ENCODE data around the gene POLR3G.

Gene POLR3G

DNA sequence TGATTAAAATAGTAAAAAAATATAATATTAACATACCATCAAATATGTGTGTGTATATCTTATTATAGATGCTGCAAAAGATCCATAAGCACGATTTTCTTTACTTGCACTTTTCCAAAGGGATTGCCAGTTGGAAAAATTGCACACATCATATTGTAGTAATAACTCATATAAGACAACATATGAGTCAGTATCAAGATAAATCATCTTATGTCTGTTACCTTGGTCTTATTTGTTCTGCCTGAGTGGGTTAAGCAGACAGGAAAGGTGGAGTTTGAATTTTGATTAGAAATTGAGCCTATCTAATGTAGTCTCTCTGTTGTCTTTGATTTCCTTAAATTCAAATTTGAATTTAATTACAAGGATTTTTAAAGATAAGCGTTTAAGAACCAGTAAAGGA, 30.1 kb downstream of the POLR3G start:
- DNase-seq = no peak

DNA sequence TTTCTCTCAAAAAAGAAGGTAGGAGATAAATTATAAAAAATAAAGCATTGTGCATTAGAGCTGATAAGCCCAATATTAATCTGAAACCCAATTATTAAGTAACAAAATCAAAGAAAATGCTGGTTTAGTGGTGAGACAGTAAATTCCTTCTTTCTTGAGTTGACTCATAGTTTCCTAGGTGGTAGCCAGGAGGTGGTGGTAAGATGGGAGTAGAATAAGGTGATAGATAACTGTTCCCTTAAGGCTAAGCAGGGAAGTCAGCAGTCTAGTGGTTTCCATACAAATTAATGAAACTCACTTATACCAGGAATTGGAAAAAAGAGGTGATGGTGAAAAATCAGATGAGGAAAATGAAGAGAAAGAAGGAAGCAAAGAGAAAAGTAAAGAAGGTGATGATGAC, 31.6 kb downstream of the POLR3G start:
- no peak for DNase-seq

DNA sequence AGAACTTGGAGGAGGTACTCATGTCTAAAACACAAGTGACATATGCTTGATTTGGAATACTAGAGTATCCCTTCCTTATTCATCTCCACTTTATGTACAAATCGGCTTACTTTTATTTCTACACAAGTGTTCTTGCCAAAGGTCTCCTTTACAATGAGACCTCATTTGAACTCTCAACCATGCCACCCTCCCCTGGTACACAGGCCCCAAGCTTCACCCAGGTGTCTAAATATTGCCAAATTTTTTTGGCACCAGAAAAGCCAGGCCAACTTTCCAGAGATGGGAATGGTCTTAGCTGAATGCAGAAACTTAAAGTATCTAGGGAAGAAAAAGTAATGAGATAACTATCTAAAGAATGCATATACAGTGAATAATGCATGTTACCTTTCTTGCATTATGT, 35.8 kb downstream of the POLR3G start:
- DNase-seq = no peak

DNA sequence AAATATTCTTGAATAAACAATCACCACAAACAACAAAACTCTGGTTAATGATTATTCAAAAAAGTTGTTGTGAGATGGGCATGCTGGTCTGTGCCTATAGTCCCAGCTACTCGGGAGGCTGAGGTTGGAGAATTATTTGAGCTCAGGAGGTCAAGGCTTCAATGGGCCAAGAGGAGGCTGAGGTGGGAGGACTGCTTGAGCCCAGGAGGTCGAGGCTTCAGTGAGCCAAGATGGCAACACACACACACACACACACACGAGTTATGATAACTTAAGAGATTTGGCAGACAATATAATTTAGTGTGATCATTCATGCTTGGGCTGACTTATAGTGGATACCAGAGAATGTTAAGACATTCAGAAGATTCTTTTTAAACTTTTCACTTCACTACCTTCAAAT, 39.9 kb downstream of the POLR3G start:
- no peak for DNase-seq

DNA sequence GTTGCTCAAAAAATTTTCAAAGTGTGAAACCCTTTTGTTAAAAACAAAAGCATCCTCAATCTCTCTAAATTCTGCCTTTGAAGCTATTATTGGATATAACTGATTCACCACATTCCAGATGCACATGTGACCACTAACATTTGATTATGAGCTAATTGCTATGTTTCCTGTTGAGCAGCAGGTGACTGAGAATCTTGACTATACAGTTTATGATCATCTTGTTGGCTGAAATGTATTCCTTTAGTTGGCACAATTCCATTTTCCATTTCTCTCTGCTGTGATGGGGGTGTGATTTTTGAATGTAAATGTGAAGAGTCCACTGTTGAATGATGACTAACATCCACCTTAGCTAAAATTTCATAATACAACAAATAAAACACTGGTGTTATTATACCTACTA, 44.0 kb downstream of the POLR3G start:
- no peak for DNase-seq

DNA sequence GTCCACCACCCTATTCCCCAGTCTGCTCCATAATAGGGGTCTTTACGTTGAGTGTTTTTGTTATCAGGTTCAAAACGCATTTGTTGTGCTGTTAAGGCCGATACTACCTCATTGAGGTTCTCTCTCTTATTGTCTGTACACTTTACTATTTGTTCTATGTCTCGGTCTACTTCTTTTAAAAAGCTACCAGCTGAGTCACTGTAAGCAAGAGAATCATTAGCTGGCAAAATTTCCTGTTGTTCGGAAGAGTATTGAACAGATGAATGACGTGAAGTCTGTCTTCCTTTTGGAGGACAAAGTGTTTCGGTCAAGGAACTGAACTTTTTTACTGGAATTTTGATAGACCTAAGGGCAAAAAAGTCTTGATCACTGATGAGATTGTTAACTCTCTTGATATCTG, 44.4 kb downstream of the POLR3G start:
- no peak for DNase-seq

DNA sequence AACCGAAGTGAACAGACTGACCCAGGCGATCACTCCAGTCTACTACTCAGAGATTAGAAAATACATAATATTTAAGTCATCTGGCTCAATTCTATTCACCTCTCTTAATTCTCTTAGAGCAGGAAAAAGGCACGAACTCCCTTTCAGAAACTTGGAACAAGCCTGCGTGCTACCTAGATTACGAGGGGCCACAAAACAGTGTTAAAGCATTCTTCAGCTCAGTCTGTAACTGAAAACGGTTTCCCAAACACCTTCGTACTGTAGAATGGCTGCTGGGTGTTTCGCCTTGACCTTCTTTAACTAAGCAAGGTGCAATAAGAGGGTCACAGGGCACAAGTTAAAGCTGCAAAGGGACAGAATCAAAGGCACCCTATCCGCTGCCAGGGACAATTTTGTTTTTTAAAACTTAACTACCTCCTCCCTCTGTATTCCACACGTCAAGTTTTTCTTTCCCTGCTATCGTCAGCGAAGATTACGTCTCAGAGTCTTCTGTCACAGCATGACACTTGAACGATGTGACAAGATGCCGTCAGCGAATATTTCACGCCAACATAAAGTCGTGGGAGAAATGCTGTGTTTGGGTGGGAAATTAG, 54.0 kb downstream of the POLR3G start:
- DNase-seq = peak; percentile 53

DNA sequence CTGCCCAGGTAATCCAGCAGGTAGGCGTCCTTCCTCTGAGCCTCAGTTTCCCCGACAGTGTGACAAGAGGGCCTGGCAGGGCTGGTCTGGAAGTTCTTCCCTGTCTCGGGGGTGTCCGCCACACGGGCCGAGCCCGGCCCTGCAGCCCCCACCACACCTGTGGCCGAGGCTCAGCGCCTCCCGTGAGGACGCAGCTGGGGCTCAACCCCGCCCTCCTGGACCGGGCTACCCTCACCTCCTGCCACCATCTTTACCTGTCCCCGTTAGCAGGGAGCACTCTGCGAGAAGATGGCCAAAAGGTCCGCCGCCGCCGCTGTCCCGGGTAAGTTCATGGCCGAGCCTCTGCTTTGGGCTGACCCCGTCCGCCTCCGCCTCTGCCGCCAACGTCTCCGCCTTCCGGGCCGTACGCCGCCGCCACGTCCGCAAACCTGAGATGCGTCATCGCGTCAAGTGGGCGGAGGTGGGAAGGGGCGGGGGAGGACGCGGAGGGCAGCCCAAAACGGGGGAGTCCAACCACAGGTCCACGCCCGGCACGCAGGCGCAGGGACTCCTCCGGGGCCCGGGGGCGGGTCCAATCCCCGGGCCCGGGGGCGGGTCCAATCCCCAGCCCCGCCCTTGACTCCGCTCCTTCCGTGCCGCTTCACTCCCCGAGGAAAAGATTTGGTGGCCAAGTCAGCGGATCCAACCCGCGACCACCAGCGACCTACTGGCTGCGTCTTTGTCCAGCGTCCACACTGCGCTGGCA, 54.7 kb downstream of the POLR3G start, which contains the start of gene LYSMD3:
TSS of gene LYSMD3 (minus strand) at position 391 of the 745 bp plus-strand sequence. CDS start 4,295 bp downstream, outside the sequence.
- peak; percentile 97 for DNase-seq

DNA sequence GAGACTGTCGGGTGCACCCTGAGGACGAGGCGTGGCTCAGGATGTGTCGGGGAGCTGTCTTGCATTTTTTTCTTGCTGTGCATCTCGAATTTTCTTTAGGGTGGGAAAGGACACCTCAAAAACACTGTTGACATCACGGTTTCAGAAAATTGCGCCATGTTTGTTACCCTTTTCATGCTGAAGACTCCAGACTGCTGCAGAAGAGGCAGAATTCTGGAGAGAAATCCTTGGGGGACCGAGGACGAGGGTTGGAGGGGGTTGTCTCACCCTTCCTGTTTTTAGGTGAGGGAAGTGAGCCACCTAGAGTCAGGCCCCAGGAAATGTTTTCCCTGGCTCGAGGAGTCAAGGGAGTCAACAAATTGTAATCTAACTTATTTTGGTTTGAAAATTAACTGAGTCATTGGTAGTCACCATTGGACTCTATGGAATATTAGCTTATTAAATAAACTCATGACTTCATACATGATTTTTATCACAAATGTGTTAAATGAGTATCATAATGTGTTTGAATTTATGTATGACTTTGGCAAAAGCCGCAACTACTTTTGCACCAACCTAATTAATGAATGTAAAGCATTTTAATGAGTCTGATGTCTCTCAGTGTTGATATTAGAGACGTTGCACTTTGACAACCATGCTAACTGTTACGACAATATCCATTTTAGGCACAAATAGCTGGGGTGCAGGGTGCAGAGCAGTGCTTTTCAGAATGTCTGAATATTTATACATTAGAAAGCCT, 55.4 kb downstream of the POLR3G start:
- DNase-seq = peak; percentile 91

DNA sequence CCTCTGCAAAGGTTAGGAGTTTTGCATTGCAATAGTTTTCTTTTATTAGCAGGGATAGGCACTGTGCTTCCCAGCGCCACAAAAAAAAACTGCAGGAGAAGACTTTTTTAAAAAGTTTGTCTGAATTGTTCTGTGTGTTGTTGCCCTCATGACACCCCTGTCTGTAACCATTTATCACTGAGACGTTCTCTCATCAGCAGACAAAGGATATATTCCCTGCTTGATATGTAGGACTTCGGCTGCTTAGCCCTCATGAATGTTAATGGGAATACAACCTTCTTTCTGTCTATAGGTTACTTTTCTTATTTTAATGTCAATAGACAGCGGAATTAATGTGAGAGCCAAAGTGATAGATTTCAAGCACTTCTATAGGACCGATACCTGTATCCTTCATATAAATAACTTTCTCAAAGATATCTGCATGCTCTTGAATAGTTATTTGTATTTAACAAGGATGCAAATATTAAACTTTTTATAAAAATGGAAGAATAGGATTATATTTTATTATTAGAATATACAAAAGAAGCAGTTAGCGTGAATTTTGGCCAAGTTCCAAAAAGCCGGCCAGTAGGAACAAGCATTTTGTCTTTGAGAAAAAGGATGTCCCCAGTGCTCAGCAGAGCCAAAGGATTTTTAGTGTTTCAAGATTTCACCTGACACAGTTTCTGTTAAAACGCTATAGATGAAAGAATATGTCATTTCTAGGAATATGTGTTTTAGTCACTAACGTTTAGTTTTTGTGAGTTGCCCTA, 56.2 kb downstream of the POLR3G start:
- DNase-seq = no peak

DNA sequence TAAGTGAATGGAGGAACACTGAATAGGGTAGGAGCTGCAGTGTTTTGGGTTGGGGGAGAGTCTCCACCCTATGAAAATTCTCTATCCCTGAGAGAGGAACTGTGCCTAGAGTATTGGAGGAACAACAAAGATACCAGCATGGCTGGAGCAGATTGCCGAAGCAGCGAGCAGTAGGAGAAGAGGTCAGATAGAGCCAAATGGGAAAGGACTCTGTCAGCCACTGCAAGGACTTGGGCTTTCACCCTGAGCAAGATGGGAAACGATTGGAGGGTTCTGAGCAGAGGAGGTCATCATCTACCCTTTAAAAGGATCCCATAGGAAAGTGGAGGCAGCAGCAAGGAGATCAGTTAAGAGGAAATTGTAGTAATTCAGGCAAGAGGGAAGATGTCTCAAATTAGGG, 59.1 kb downstream of the POLR3G start:
- no peak for DNase-seq

DNA sequence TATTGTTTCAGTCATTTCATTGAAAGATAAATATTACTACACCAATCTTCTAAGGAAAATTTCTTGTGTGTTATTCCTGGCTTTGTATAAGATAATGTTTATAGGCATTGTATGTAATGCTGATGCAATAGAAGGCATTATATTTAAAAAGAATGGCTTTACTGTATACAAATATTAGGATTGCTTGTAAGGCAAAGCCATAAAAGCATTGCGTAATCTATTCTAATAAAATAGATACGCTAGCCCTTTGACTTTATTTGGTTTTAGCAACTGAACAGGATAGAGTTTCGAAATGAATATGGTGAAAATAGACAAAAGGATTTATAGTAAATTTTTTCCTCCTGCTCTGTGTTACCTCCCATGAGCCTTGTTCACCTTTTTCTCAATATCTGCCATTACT, 60.3 kb downstream of the POLR3G start:
- no peak for DNase-seq

DNA sequence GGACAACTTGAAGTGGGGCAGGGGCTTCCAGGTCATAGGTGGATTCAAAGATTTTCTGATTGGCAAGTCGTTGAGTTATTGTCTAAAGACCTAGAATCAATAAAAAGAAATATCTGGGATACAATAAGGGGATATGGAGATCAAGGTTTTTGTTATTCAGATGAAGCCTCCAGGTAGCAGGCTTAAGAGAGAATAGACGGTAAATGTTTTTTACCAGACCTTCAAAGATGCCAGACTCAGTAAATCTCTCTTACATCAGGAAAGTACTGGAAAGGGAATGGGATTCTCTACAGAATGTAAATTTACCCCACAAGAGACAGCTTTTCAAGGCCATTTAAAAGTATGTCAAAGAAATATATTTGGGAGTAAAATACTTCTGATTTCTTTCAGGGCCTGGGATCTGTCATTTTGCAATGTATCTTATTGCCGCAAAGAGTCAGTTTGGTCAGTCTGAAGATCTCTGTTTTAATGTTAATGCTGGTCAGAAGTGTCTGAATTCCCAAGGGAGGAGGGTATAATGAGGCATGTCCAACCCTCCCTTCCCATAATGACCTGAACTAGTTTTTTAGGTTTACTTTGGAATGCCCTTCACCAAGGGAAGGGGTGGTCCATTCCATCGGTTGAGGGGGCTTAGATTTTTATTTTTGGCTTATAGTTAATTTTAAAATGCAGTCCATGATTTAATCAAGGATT, 68.3 kb downstream of the POLR3G start:
- DNase-seq = no peak

DNA sequence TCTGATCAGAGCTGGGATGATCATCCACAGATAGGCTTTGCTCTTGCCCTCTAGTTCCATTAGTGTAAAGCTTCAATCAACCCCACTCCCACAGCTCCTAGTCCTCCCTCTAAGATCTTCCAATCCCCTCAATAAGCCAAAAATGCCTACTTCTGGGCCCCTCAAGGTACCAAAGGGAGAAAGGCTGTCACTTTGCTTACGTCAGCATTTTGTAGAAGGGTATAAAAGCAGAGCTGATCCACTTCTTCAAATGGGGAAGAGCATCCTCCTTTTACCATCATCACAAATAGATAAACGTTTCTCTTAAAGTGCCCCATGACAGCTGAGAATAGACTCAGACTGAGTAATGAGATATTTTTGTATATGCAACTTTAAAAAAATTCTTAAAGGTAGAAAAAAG, 70.8 kb downstream of the POLR3G start:
- DNase-seq = no peak

DNA sequence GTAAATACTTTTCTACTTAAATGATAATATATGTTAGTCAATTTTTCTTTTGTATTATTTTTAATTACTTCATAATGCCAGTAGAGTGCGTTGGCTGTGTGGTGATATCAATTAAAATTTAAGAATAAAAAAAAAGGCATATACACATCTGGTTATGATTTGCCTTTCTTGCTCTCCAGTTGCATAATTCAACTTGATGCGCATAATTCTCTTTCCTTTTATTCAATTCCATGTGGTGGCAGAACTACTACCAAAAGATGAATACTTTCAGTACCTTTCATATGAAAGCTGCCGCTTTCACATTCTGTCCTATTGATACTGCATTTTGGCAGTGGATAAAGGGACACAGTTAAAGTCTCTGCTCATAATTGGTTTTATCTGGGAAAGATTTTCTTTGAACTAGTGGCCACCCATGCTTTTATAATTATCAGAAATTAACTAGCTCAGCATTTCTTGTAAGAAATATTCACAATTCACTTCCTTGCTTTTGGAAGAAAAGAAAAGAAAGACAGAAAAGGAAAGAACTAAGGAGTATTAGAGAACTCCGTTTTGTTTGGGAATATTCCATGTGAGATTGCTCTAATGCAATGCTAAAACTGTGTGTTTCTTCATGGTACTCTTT, 71.7 kb downstream of the POLR3G start:
- DNase-seq = no peak

DNA sequence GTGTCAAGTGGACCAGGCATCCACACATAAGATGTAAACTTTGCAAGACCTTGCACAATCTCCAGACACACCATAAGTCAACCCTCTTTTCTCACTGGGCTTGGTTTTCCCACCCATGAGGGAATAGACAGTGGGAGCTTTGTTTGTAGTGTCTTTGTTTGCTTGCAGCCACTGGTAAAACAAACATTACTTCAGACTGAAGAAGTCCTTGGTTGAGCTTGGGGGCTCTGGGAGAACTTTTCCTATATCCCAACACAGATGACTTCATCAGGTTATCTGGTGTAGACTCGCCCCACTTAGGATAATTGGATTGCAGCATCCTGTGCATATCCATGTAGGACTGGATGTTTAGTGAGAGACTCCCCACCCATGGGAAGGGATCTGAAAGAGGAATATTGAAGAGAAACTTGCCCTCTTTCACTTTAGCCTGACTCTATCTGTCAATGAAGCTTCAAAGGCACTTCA, 72.4 kb downstream of the POLR3G start:
- no peak for DNase-seq

DNA sequence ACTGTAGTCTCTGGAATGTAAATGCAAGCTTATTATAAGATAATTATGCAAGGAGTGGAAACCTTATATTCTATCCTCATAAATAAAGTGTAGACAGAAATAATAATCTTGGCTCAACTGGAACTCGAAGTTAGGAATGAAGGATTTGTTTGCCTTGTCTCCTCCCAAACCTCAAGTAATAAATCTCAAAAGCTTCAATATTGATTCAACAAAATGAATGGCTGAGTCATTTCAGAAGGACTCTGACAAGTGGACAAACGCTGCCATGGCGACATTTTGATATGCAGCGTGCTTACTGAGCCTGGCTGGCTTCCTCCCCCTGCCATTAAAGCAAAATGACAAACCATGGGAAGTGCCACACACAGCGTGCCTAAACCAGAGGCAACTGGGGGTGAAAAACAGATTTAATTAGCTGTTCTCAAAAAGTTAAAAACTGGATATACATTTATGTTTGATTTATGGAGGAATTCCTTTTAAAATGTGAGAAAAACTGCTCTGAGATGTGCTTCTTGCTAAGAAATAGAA, 73.5 kb downstream of the POLR3G start:
- DNase-seq = no peak

DNA sequence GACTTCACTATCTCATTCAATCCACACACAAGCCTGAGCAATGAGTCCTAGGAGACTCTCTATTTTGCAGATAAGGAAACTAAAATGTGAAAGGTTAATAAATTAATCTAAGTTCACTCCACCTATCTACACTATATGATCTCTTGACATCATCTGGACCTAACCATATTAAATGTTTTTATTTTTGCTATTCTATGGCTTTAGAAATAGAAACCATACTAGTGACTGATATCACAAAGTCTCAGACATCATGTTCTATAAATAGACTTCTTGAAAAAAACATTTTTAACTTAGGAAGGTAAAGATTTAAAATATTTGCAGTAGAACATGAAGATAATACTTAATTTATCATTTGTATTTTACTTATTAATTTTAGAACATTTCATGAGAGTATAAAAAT, 74.6 kb downstream of the POLR3G start:
- no peak for DNase-seq

DNA sequence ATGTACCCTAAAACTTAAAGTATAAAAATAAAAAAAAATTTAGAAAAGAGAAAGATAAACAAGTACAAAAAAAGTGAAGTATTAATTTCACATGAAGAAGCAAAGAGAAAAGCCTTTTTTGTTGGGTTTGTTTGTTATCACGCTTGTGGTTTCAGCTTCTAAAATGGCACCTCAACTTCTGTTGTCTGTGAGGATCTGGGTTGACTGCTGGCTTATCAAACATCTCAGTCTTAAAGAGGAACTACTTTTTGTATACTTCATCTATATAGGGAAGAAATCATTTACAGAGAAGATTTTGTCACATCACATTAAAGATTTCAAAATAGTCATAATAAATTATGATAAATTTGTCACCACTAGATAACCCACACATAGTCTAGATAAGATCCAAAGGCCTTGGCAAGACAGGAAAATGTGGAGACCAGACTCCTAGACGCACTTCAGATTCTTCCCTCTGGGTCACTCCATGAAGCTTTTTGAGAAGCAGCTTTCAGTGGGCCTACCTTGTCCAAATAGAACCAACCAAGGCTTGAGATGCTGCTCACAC, 75.1 kb downstream of the POLR3G start:
- peak; percentile 72 for DNase-seq

DNA sequence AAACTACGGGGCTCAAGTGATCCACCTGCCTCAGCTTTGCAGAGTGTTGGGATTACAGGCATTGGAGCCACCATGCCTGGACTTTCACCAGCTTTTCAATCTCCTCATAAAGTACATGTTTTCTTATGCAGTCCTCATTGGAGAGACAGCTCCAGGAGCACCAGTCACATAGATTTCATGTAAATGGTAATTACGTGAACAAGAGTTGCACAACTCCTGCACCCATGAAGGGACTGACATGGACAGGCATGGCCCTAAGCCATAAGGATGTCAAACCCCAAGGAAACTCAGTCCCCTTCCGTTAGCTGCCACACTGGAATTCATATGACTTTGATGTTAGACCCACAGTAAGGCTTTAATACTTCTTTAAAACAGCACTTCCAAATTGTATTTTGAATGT, 76.3 kb downstream of the POLR3G start:
- no peak for DNase-seq

DNA sequence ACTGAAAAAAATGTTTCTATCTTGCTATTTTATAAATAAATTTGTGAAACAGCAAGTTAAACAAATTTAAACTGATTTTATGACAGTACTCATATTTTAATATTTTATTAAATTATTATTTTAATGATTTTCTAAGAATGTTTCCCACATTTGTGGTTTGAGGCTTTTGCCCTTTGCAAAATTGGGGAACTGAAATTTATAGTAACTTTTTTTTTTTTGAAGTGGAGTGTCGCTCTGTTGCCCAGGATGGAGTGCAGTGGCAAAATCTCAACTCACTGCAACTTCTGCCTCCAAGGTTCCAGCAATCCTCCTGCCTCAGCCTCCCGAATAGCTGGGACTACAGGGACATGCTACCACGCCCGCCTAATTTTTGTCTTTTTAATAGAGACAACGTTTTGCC, 76.7 kb downstream of the POLR3G start:
- DNase-seq = no peak

DNA sequence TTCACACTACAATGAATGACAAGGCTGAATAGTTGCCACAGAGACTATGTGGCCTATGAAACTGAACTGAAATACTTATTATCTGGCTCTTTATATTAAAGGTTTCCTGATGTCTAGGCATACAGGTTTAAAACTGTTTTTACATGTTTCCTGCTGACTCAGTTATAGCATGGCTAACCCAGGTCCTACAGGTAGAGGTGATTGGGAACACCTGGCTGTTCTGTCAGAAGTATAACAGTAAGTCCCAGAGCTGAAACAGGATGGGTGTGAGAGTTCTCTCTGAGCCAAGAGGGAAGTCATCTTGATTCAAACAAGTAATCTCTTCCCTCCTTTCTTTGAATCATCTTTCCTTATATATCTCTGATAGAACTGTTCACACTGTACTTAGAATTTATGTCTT, 79.0 kb downstream of the POLR3G start:
- no peak for DNase-seq

All from hematopoietic multipotent progenitor cell treated with erythropoietin and hydrocortisone succinate and interleukin-3 and kit ligand, for 6 days (in vitro differentiated cells).